B cell (primary cell): ENCODE results near the gene ADAMTS13.

Source experiments
- CTCF ChIP-seq: fragments of 200-600 bp; IDR thresholded peaks from one replicate; pipeline ENCODE4 v1.8.0; 2022; ENCODE audit warnings: antibody characterized with exemption, mild to moderate bottlenecking
- EZH2 ChIP-seq: IDR thresholded peaks from 2 replicates; pipeline ENCODE4 v1.6.1; 2012; ENCODE audit warnings: borderline replicate concordance, low read depth, mild to moderate bottlenecking, moderate library complexity, low read length; ENCODE audit not compliant: insufficient read depth, poor library complexity, severe bottlenecking

GRCh38 chr9:133490865-133491655 lies 68.9 kb downstream of the ADAMTS13 start:
- TF ChIP-seq EZH2: no peak
- TF ChIP-seq CTCF: no peak
